Kidney epithelial cell (primary cell): ENCODE results near the gene AP2S1. TPM values are rescaled to one million over a fixed set of nuclear protein-coding genes. Genes with fewer than 3 reads are reported as not detected.
"Not testable (repeated sequence)": the region's sequence is repeated elsewhere in the genome, so short reads cannot be mapped to it uniquely, and the experiment has no call there.

Experiments used
- DNase-seq: peaks from one replicate; pipeline ENCODE4 v3.0.0-alpha.2; 2010; ENCODE audit warnings: low read depth
- H3K27me3 ChIP-seq: 2 replicates; pipeline ENCODE4 v1.6.0; 2011; ENCODE audit warnings: low read length; ENCODE audit not compliant: control insufficient read depth, insufficient read depth
- H3K36me3 ChIP-seq: 2 replicates; pipeline ENCODE4 v1.5.1; 2011; ENCODE audit warnings: low read length; ENCODE audit not compliant: control insufficient read depth, insufficient read depth
- H3K4me3 ChIP-seq: 2 replicates; pipeline ENCODE4 v1.5.1; 2011; ENCODE audit warnings: low read depth, mild to moderate bottlenecking, control low read depth, low read length
- total RNA-seq: library from RNA; depleted of rRNA; stranded (reverse); fragments of >200 nt; gene quantifications from 2 replicates; pipeline ENCODE4 v1.2.3, GENCODE V29; 2015
- TF ChIP-seq, protein P1 (sequence below): IDR thresholded peaks from 2 replicates; pipeline ENCODE4 v1.5.1; 2011; ENCODE audit warnings: mild to moderate bottlenecking, moderate library complexity, low read length, control low read depth, inconsistent platforms; ENCODE audit not compliant: insufficient read depth, poor library complexity, severe bottlenecking

AP2S1 gene
- total RNA-seq, 1 donor from 2014 or later: 157 TPM

GRCh38 chr19:46890423-46891170 lies 40.0 kb upstream of the AP2S1 start:
- H3K36me3 ChIP-seq: no peaks in the 10 kb centered on the region
- DNase-seq: no peak
- TF ChIP-seq, protein P1, sequence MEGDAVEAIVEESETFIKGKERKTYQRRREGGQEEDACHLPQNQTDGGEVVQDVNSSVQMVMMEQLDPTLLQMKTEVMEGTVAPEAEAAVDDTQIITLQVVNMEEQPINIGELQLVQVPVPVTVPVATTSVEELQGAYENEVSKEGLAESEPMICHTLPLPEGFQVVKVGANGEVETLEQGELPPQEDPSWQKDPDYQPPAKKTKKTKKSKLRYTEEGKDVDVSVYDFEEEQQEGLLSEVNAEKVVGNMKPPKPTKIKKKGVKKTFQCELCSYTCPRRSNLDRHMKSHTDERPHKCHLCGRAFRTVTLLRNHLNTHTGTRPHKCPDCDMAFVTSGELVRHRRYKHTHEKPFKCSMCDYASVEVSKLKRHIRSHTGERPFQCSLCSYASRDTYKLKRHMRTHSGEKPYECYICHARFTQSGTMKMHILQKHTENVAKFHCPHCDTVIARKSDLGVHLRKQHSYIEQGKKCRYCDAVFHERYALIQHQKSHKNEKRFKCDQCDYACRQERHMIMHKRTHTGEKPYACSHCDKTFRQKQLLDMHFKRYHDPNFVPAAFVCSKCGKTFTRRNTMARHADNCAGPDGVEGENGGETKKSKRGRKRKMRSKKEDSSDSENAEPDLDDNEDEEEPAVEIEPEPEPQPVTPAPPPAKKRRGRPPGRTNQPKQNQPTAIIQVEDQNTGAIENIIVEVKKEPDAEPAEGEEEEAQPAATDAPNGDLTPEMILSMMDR: no peak
- no peak overlapping the region for H3K4me3 ChIP-seq
- no peaks in the 10 kb centered on the region for H3K27me3 ChIP-seq

GRCh38 chr19:46887240-46887782 lies 36.7 kb upstream of the AP2S1 start:
- Histone ChIP-seq H3K27me3 (no peaks in the 10 kb centered on the region), H3K4me3 (no peak overlapping the region), H3K36me3 (no peaks in the 10 kb centered on the region)
- TF ChIP-seq, protein P1: no peak
- no peak for DNase-seq

DNA sequence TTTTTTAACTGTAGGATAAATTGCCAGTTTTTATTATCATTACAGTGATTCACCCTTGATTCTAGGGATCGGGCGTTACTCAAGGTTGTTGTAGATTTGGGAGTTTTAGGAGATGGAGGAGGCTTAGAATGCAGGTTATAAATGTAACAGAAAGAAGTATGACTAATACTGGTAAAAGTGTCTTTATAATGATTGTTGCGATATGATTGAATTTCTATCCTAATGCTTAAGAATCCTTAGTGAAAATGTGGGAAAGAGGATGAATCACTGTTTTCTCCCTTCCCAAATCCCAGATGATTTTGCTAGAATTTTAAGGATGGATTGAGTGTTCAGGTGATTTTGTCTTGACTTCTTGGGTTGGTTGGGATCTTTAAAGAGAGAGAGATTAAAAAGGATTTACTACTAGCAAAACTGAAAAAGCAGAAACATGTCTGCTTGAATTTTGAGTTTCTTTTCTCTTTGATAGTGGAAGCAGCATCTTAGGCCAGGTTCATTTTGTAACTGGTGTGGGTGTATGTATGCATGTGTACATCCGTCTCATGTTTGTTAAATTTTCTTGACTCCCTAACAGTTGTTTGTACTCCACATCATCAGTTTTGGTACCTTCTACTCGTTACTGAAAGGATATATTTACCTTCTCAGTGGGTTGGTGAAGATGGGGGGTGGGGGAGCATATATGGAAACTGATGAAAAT lies 36.0 kb upstream of the AP2S1 start:
- TF ChIP-seq, protein P1: no peak
- H3K4me3 ChIP-seq: no peak overlapping the region
- DNase-seq: no peak

DNA sequence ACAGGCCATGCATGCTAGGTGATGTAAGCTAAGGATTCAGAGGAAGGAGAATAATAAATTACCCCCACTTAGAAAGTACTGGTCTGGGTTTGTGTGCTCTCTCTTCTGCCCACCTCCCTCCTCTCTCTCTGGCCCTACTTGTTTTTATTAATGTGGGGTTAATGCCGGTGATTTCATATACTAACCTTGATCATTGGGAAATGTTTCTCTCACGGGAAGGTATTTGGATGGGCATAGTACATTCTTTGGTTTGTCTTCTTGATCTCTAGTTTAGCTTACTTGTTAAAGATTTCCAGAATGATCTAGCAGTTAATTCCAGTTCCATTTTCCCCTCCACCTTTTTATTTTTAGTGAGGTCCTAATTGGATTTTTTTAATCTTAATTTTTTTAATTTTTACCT lies 34.8 kb upstream of the AP2S1 start:
- Histone ChIP-seq H3K27me3 (no peaks in the 10 kb centered on the region), H3K36me3 (no peaks in the 10 kb centered on the region), H3K4me3 (no peak overlapping the region)
- no peak for DNase-seq
- TF ChIP-seq, protein P1: no peak

More for the DNA sequence above, 36.0 kb upstream of the AP2S1 start:
- Histone ChIP-seq H3K36me3 (no peaks in the 10 kb centered on the region), H3K27me3 (no peaks in the 10 kb centered on the region)

- DNase-seq, H3K4me3 ChIP-seq, H3K27me3 ChIP-seq, H3K36me3 ChIP-seq: not testable (repeated sequence)
Measured at GRCh38 chr19:46882751-46883150, 32.1 kb upstream of the AP2S1 start.

GRCh38 chr19:46882034-46882433 lies 31.4 kb upstream of the AP2S1 start:
- Histone ChIP-seq H3K4me3 (no peak overlapping the region), H3K36me3 (no peaks in the 10 kb centered on the region), H3K27me3 (no peaks in the 10 kb centered on the region)
- DNase-seq: no peak
- TF ChIP-seq, protein P1: no peak
